GM18861 (cell line): ENCODE measurements around the gene ZNF107.

Source experiments
- ATAC-seq: cut with Tn5 transposase; IDR thresholded peaks from one replicate; pipeline ENCODE4 v1.9.1; 2021; ENCODE audit not compliant: unreplicated experiment

The ZNF107 gene

DNA sequence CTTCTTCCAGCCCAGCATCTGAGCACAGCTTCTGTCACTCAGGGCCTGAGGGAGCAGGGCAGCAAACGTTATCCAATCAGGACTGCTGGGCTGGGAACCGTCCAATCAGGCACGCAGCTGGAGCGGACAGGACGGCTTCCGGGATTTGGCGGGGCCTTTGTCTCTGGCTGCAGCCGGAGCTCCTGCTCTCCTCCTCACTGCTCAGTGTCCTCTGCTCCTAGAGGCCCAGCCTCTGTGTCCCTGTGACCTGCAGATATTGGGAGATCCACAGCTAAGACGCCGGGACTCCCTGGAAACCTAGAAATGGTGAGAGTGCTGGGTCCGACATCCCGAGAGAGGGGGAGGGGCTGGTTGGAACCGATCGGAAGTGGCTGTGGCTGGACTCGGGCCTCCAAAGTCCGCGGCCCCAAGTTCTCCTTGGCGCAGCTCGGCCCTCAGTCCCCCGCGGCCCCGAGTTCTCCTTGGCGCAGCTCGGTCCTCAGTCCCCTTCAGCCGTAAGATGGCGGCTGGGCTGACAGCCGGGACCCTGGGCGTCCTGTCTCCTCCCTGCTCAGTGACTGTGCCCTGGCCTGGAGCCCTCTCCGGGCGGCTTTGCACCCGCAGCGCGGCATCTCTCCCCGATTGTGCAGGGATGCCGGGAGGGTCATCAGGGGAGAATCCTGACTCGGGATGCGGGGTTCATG is at the start of gene ZNF107:
ZNF107 (plus strand) TSS at position 154 of the 683 bp plus-strand sequence; CDS start at position 304, 150 bp downstream.
- peak; percentile 96 for ATAC-seq

- no peak for ATAC-seq
Observed at GRCh38 chr7:64618785-64619456, 47.0 kb upstream of the ZNF107 start.

DNA sequence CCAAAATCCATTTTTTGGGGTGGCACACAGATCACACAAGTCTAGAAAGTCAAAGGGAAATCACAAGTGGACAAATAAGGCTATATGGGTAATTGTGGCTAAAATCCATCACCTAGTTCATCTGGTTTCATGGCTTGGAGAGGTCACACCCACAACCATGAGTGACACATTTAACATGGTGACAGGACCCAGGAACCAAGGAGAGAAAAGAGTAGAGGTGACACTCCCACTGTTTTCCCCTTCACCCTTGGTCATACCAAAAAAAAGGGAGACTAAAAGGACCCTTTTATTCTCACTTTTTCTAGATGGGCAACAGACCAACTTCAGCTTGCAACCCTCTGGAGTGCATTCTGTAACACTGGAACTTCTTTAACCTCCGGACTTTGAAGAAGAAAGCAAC is 46.2 kb upstream of the ZNF107 start:
- ATAC-seq: no peak

- ATAC-seq: no peak
Observed at GRCh38 chr7:64621656-64622055, 44.3 kb upstream of the ZNF107 start.

- ATAC-seq: no peak
Observed at GRCh38 chr7:64625114-64626082, 40.5 kb upstream of the ZNF107 start.

GRCh38 chr7:64626083-64626469 is 39.9 kb upstream of the ZNF107 start:
- ATAC-seq: no peak

DNA sequence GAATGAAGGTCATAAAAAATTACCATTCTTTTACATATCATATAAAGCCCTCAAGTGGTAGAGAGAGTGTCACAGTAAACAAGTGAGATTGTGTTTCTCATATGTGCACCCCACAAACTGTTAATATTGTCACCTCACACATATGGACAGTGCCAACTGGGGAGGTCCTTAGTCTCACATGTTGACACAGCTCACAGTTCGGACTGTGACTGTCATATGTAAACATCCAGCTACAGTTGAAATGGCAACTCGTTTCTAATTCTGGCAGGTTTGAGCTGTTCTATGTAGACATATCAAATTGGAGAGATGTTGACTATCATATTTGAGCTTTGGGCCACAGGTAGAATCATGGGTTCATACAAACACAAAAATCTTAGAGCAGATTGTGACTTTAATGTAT is 39.4 kb upstream of the ZNF107 start:
- ATAC-seq: no peak

- ATAC-seq: no peak
Observed at GRCh38 chr7:64628192-64628591, 37.7 kb upstream of the ZNF107 start.

DNA sequence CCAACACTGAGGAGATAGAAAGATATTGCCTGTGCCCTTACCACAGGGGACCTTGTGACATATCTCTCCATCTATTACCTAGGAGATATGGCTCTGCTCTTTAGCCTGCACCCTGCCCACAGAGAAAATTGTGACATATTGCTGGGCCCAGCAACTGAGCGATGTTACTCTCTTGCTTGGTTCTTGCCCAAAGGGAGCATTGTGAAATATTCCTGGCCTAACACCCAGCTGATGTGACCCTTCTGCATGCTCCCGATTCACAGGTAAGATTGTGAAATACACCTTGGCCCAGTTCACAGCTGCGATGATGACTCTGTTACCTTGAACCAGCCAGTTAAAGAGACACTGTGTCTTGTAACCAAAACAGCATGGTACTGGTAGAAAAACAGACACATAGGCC is 37.2 kb upstream of the ZNF107 start:
- ATAC-seq: no peak

DNA sequence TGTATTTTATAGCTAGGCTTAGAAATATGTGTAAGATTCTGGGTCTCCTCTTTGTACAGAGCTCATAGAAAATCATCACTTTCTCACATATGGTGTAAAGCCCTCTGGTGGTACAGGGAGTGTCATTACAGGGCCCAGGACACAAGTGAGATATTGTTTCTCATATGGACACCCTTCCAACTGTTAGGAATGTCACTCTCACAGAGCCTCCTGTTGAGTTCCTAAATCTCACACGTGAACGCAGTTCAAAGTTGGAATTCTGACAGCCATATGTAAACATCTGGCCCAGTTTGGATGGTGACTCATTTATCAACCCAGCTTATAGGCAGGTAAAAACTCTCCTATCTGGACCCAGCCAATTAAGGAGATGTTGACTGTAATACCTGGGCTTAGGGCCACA is 35.4 kb upstream of the ZNF107 start:
- ATAC-seq: no peak

DNA sequence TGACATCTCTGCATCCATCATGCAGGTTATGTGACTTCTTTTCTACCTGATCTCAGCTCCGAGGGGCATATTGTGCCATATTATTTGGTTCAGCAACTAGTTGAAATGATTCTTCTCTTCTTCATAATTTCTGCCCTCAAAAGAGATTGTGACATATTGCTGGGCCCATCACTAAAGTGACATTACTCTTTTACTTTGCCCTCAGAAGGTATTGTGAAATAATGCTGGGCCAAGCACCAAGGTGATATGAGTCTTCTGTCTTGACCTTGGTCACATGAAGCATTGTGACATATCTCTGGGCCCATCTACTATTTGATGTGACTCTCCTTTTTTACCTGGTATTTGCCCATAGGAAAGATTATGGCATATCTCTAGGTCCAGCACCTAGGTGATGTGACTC is 33.9 kb upstream of the ZNF107 start:
- ATAC-seq: no peak

DNA sequence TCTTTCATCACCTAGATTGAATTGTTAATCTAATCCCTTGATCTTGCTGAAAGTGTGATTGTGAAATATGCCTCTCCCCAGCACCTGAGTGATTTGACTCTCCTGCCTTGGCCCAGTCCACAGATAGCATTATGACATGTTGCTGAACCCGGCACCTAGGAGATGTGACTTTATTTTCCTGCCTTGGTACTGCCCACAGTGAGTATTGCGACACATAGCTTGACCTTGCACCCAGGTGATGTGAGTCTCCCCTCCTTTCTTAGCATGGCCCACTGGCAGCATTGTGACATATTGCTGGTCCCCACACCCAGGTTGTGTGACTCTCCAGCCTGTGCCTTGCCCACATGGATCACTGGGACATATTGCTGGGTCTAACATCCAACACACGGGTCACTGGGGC is 32.5 kb upstream of the ZNF107 start:
- no peak for ATAC-seq

DNA sequence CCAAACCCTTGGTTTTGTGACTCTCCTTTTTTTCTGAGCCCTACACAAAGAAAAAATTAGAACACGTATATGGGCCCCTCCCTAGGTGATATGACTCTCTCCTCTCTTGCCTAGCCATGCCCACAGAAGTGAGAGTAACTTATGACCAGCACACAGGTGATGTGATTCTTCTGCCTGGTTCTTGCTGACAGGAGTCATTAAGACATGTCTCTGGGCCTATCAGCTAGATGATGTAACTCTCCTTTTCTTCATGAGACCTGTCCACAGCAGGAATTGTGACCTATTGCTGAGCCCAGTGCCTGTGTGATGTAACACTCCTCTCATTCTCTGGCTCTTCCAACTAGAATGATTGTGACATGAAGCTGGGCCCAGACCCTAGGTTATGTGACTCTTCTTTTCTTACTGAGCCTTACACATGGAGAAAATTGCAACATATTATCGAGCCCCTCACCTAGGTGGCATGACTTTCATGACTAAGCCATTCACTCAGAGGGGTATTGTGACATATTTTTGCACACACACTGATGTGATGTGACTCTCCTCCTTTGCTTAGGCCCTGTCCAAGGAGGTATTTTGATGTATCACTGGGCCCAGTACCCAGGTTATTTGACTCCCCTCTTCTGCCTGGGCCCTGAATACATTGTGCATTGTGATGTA is 31.4 kb upstream of the ZNF107 start:
- ATAC-seq: no peak

GRCh38 chr7:64636386-64636785 is 29.5 kb upstream of the ZNF107 start:
- no peak for ATAC-seq

DNA sequence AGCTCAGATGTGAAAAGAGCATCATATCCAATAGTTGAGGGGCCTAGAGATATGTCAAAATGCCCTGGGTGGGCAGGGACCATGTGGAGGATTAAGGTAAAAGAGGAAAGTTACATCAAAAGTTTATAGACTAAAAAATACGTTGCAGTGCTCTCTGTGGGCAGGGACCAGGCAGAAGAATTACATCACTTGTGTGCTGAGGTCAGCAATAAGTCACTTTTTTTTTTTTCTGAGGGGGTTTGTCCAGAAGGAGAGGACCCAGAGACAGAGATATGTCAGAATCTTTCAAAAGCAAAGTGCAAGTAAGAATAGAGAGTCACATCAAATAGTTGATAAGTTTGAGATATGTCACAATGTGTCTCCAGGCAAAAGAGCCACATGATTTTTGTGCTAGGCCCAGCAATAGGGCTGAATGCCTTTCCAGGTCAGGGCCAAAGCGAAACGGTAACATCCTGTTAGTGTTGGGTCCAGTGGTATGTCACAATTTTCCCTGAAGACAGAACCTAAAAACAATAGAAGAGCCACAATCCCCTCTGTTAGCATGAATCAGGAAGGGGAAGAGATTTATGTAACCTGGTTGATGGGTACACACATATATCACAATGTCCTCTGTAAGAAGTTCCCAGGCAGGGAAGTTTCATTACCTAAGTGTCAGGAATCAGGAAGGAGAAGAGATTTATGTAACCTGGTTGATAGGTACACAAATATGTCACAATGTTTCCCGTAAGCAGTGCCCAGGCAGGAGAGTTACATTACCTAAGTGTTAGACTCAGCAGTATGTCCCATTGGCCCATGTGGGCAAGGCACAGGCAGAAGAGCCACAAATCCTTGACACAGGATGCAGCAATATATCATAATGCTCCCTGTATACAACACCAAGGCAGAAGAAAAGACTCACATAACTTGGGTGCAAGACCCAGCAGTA is 28.1 kb upstream of the ZNF107 start:
- no peak for ATAC-seq

GRCh38 chr7:64638822-64639221 is 27.1 kb upstream of the ZNF107 start:
- no peak for ATAC-seq

GRCh38 chr7:64639267-64640001 is 26.5 kb upstream of the ZNF107 start:
- no peak for ATAC-seq

DNA sequence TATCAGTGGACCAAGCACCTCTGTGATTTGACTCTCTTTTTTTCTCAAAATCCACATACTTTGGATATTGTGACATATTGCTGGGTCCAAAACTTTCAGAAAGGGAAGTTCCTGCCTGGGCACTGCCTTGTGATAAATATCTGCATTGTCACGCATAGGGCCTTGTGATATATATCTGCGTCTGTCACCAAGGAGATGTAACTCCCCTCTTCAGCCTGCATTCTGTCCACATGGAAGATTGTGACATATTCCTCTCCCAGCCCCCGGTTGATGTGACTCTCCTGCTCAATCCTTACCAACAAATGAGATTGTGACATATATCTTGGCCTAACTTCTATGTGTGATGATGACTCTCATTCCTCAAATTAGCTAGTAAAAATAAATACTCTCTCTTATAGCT is 25.4 kb upstream of the ZNF107 start:
- ATAC-seq: no peak

DNA sequence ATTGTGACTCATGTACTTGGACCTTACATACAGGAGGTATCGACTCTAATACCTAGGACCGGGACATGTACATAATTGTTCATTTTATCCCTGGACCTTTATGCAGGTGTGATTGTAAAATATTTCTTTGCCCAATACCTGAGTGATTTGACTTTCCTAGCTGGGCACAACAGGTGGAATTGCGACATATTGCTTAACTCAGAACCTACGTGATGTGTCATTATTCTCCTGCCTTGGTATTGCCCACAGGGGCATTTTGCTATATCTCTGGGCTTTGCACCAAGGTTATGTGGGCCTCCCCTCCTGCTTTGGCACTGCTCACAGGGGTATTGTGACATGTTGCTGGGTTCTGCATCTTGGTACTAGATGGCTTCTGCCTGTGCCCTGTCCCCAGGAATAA is 23.9 kb upstream of the ZNF107 start:
- no peak for ATAC-seq
